Left lung (tissue), 10 donors: ENCODE data around the gene PGBD4. TPM values are rescaled to one million over a fixed set of nuclear protein-coding genes. Genes with fewer than 3 reads are reported as not detected.
"Not testable (repeated sequence)": the region's sequence is repeated elsewhere in the genome, so short reads cannot be mapped to it uniquely, and the experiment has no call there.

Experiments used
- ATAC-seq: fragments of 200-7000 bp; cut with Tn5 transposase; one replicate; pipeline ENCODE4 v1.9.1; 2020; ENCODE audit warnings: moderate library complexity
- DNase-seq, 4 donors: peaks; one replicate each; pipeline ENCODE4 v3.0.0-alpha.2; 2013 to 2020
- H3K27ac ChIP-seq, 2 donors: fragments of 200-600 bp; sonication (generic) in 1 of 2; one replicate each; pipeline versions ENCODE4 v1.5.0 to v1.8.0; 2020 to 2021
- H3K27me3 ChIP-seq, 2 donors: fragments of 200-600 bp; sonication (generic) in 1 of 2; one replicate each; pipeline versions ENCODE4 v1.5.0 to v1.8.0; 2020 to 2021
- H3K36me3 ChIP-seq, 2 donors: fragments of 200-600 bp; sonication (generic) in 1 of 2; one replicate each; pipeline versions ENCODE4 v1.5.0 to v1.8.0; 2020 to 2021
- H3K4me1 ChIP-seq, 2 donors: fragments of 200-600 bp; one replicate each; pipeline ENCODE4 v1.8.0; 2021
- H3K4me3 ChIP-seq, 2 donors: fragments of 200-600 bp; sonication (generic) in 1 of 2; one replicate each; pipeline versions ENCODE4 v1.5.0 to v1.8.0; 2020 to 2021; ENCODE audit warnings: mild to moderate bottlenecking in 1 of 2
- H3K9me3 ChIP-seq, 2 donors: fragments of 200-600 bp; sonication (generic) in 1 of 2; one replicate each; pipeline versions ENCODE4 v1.5.0 to v1.8.0; 2020 to 2021
- CTCF ChIP-seq, 2 donors: fragments of 200-600 bp; sonication (generic) in 1 of 2; IDR thresholded peaks; one replicate each; pipeline versions ENCODE4 v1.5.0 to v1.8.0; 2021; ENCODE audit warnings: antibody characterized with exemption in 2 of 2
- intact Hi-C, 2 donors: fragments of 100-400 bp; cut with DNase I; formaldehyde crosslinking; loops; one replicate each; pipeline versions ENCODE4 v1.11.2 to v1.14.2; 2022
- polyA plus RNA-seq, 6 donors: library from polyadenylated mRNA; unstranded; fragments of 120-200 nt; gene quantifications; one replicate each; pipeline ENCODE4 v1.2.1, GENCODE V29; 2013; ENCODE audit not compliant: insufficient read length in 6 of 6
- total RNA-seq, 2 donors: library from RNA; stranded (reverse); fragmentation: NEBNext Ultra II Directional; extraction: Animal tissue kit (Norgen Biotek cat#: 25700); gene quantifications; one replicate each; pipeline ENCODE4 v1.2.1, GENCODE V29; 2021
- donor health status: DM: no; HTN: yes; CAD: no.
- donor health status: DM: no; HTN: no; CAD: no.

PGBD4 gene
- total and polyA plus RNA-seq, 8 donors = 1.1 to 2.5 (median 2.1) TPM

GRCh38 chr15:34116620-34117019, 14.7 kb downstream of the PGBD4 start:
- no peaks in the 10 kb centered on the region for H3K9me3 ChIP-seq
- no peak overlapping the region for H3K27ac ChIP-seq
- TF ChIP-seq CTCF (IDR thresholded peaks at IDR 0.05) = no peak
- intact Hi-C loops = no loop called here
- peaks cover 0 to 50% of the 10 kb centered on the region in 2 donors for H3K27me3 ChIP-seq
- no peaks in the 10 kb centered on the region for H3K36me3 ChIP-seq
- H3K4me3 ChIP-seq = no peak overlapping the region
- no peaks in the 10 kb centered on the region for H3K4me1 ChIP-seq
- no peak for ATAC-seq
- DNase-seq = no peak

GRCh38 chr15:34119291-34119690, 17.4 kb downstream of the PGBD4 start:
- ATAC-seq (no peak), DNase-seq (no peak)
- H3K4me1 ChIP-seq = no peaks in the 10 kb centered on the region
- no peaks in the 10 kb centered on the region for H3K9me3 ChIP-seq
- no peak overlapping the region for H3K4me3 ChIP-seq
- H3K27me3 ChIP-seq = peaks cover 0 to 35% of the 10 kb centered on the region in 2 donors
- TF ChIP-seq CTCF (IDR thresholded peaks at IDR 0.05) = no peak
- intact Hi-C loops = no loop called here
- H3K27ac ChIP-seq = no peak overlapping the region
- H3K36me3 ChIP-seq = no peaks in the 10 kb centered on the region

GRCh38 chr15:34120420-34120819, 18.5 kb downstream of the PGBD4 start:
- ATAC-seq, H3K4me1 ChIP-seq, intact Hi-C loops: not testable (repeated sequence)

GRCh38 chr15:34121786-34122185, 19.9 kb downstream of the PGBD4 start:
- intact Hi-C loops, H3K9me3 ChIP-seq, H3K4me1 ChIP-seq, ATAC-seq, H3K36me3 ChIP-seq, H3K4me3 ChIP-seq, DNase-seq, H3K27ac ChIP-seq: not testable (repeated sequence)
- H3K27me3 ChIP-seq = peaks cover 0 to 15% of the 10 kb centered on the region in 2 donors

More at GRCh38 chr15:34120420-34120819, 18.5 kb downstream of the PGBD4 start:
- not testable (repeated sequence) for H3K4me3 ChIP-seq, H3K9me3 ChIP-seq, H3K36me3 ChIP-seq, H3K27ac ChIP-seq, DNase-seq
- H3K27me3 ChIP-seq = peaks cover 0 to 24% of the 10 kb centered on the region in 2 donors

- no peak for TF ChIP-seq CTCF (IDR thresholded peaks at IDR 0.05)
- no peaks in the 10 kb centered on the region for H3K36me3 ChIP-seq
- peaks cover 0 to 15% of the 10 kb centered on the region in 2 donors for H3K27me3 ChIP-seq
- no peaks in the 10 kb centered on the region for H3K4me1 ChIP-seq
- no peak overlapping the region for H3K27ac ChIP-seq
- no peaks in the 10 kb centered on the region for H3K9me3 ChIP-seq
- ATAC-seq (no peak), DNase-seq (no peak)
- intact Hi-C loops = no loop called here
- no peak overlapping the region for H3K4me3 ChIP-seq
These were observed 20.9 kb downstream of the PGBD4 start for GRCh38 chr15:34122771-34123183.

- no peak for TF ChIP-seq CTCF (IDR thresholded peaks at IDR 0.05)
These were observed 22.8 kb downstream of the PGBD4 start for GRCh38 chr15:34124651-34125050.

More at GRCh38 chr15:34124651-34125050, 22.8 kb downstream of the PGBD4 start:
- Histone ChIP-seq H3K36me3 (no peaks in the 10 kb centered on the region), H3K9me3 (no peaks in the 10 kb centered on the region), H3K4me1 (no peaks in the 10 kb centered on the region), H3K4me3 (no peak overlapping the region), H3K27ac (no peak overlapping the region), H3K27me3 (peaks cover 0 to 3% of the 10 kb centered on the region in 2 donors)
- no peak for ATAC-seq
- intact Hi-C loops = no loop called here
- no peak for DNase-seq
